Endothelial cell of umbilical vein (primary cell): ENCODE results near the gene GRID1.

Source experiments
- CTCF ChIP-seq, 2 donors: IDR thresholded peaks; 1 replicate in 1 of 2; 2 replicates in 1 of 2; pipeline ENCODE4 v1.5.1; 2011; ENCODE audit warnings: low read length in 2 of 2, mild to moderate bottlenecking in 2 of 2, moderate library complexity in 2 of 2, control low read depth in 1 of 2, inconsistent platforms in 1 of 2, low read depth in 1 of 2; ENCODE audit not compliant: insufficient read depth in 1 of 2; ENCODE audit errors: extremely low read depth in 1 of 2
- EZH2 ChIP-seq: IDR thresholded peaks from 2 replicates; pipeline ENCODE4 v1.6.1; 2012; ENCODE audit warnings: borderline replicate concordance, low read depth, mild to moderate bottlenecking, moderate library complexity, low read length, inconsistent platforms; ENCODE audit not compliant: severe bottlenecking
- GATA2 ChIP-seq: IDR thresholded peaks from 2 replicates; pipeline ENCODE4 v1.7.0; 2011; ENCODE audit warnings: low read depth, mild to moderate bottlenecking, moderate library complexity, mixed read lengths, low read length; ENCODE audit not compliant: insufficient read length, insufficient read depth
- JUN ChIP-seq: IDR thresholded peaks from 2 replicates; pipeline ENCODE4 v1.6.1; 2011; ENCODE audit warnings: borderline replicate concordance, low read depth; ENCODE audit not compliant: insufficient read length, insufficient read depth
- MAX ChIP-seq: IDR thresholded peaks from 2 replicates; pipeline ENCODE4 v1.6.1; 2011; ENCODE audit not compliant: insufficient read depth, insufficient read length
- MYC ChIP-seq: IDR thresholded peaks from one replicate; pipeline ENCODE4 v1.6.1; 2011; ENCODE audit warnings: mild to moderate bottlenecking, low read depth, low read length
- POLR2A ChIP-seq: IDR thresholded peaks from 2 replicates; pipeline ENCODE4 v1.6.1; 2012; ENCODE audit warnings: low read depth, mild to moderate bottlenecking, control low read depth, low read length
- POLR2AphosphoS5 ChIP-seq: IDR thresholded peaks from 2 replicates; pipeline ENCODE4 v1.6.1; 2012; ENCODE audit warnings: low read depth, mild to moderate bottlenecking, control low read depth, low read length, moderate library complexity; ENCODE audit not compliant: insufficient read depth

- TF ChIP-seq CTCF (IDR thresholded peaks at IDR 0.05; ENCODE audit: extremely low read depth in 1 of 2, insufficient read depth in 1 of 2, low read depth in 1 of 2, low read length in 2 of 2) (no peak), POLR2A (no peak), POLR2AphosphoS5 (no peak), EZH2 (no peak), MYC (no peak), JUN (no peak), MAX (no peak), GATA2 (no peak)
Measured at GRCh38 chr10:85696893-85697292, 669.7 kb downstream of the GRID1 start.
